Embryonic facial prominence (tissue), 1 donor: Measurements from ENCODE around the gene FBXO31.

Experiments
- DNase-seq: peaks from one replicate; pipeline ENCODE4 v3.0.0-alpha.2; 2016; ENCODE audit errors: extremely low spot score

FBXO31 gene

DNA sequence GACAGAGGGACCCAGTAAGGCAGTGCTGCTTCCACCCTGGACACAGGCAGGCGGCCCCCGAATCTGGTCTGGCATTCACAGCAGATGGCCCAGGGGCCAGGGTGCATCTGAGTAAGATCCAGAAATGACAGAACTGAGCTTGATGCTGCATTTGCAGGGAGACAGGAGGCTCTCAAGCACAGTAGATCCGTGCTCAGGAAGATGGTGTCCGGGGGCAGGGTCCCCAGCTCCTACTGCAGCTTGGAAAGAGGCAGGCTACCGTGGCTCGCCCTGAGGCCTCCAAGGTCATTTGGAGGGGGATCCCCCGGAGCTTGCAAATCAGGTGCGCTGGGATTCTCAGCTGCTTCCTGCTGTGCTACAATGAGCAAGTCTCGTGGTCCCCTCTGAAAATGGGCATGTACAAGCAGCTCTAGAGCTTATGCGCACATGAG lies 68.6 kb downstream of the FBXO31 start:
- no peak for DNase-seq

DNA sequence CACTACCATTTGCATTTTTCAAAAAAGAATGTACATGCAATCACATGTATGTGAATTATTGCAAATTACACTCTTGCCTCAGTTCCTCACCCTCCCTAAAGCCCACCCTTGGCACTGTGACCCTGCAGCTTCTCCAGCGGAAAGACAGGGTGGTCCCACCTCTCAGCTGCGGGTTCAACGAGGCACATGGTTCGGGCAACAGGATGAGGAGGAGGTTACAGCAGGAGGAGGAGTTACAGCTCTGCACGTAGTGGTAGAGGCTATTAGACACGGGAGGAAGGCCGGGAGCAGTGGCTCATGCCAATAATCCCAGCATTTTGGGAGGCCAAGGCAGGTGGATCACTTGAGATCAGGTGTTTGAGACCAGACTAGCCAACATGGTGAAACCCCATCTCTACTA lies 71.6 kb downstream of the FBXO31 start:
- DNase-seq: no peak

DNA sequence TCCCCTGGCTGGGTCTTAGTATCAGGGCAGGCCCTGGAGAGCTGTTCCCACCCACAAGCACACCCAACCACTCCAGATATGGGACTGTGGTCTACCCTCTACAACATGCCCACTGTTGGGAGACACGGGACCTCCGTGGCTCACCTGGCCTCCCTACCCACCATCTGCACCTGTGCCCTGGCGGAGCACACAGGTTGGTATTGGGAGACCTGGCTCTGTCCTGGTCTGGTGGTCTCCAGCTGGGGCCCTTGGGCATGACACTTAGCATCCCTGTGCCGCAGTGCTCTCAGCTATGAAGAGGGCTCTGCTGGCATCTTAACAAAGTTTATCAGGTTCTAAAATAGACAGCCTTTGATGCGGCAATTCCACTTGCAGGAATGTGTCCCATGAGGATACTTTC lies 72.2 kb downstream of the FBXO31 start:
- no peak for DNase-seq

DNA sequence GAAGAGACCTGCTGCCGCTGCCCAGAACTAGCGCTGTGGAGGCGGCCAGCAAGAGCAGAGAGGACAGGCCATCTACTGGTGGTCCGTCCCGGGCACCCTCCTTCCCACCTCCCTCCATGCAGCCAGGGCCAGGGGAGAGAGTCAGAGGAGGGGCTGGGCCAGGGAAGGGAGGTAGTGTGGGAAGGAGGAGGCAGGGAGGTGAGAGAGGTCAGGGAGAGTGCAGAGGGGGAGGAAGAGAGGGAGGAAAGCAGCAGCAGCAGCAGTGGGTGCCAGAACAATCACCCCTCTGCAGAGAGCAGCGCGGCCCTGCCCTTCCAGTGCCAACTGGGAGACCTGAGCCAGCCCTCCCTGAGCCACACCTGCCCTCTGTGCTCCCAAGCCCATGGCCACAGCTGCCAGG lies 73.0 kb downstream of the FBXO31 start:
- no peak for DNase-seq

DNA sequence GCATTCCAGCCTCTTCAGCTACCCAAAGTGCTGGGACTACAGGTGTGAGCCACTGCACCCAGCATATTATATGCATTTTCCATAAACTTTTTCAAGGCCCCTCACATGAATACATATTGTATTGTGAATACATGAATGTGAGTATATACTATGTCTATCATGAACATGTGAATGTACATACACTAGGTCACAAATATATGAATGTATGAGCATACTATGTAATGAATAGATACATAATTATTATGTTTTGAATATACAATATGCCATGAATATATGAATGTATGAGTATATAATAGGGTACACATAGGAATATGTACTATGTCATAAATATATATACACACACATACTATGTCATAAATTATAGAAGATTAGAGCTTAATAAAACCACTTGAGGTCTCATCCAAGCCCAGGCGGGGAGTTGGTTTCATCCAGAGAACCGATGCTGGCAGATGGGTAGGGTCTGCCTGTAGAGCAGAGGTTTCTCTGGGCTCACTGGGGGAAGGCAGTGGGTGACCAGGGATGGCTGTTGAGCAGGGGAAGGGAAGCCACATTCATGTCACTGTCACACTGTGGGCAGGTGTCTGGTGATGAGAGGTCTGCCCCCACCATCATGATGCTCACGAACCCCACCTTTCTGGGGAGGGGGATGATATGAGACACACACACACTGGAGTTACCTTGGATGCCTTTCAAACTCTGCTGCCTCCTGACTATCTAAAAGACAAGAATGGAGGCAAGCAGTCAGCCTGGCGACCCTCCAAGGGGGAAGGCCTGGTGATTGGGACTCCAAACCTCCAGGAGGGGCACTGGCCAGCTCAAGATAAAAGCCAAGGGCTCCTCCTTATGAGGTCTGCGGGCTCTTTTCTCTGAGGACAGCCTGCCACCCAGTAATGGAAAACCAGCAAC lies 73.7 kb downstream of the FBXO31 start:
- no peak for DNase-seq

DNA sequence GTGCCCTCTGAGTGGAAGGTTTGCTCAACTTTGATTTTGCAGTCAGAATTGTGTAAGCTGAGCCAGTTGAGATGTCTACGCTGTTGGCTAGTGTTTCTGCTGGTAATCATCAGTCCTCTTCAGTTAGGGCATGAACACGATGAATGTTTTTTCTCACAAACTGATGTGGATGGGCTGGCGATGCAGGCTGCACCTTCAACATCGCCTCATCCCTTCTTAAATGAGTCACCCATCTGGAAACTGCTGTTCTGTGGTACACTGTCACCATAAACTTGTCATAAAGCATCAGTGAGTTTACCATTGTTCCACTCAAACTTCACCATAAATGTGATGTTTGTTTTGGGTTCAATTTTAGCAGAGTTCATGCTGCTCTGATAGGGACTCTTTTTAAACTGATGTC lies 74.8 kb downstream of the FBXO31 start:
- DNase-seq: no peak

DNA sequence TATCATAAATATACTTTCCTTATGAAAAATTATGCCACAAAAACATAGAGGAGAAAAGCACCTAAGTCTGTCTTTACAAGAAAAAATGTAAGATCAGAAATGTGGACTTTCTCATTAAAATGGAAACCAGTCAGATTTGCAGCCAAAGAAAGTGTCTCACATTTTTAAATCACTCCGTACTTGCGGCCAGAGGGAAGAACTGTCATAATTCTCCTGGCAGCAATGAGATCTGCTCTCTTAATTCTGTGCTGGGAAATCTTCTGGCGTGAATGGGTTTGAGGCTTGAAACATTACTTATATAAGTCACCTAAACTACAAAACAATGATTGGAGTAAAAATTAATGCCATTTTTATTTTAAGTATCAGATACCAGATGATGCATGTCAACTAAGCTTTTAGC lies 77.1 kb downstream of the FBXO31 start:
- no peak for DNase-seq

DNA sequence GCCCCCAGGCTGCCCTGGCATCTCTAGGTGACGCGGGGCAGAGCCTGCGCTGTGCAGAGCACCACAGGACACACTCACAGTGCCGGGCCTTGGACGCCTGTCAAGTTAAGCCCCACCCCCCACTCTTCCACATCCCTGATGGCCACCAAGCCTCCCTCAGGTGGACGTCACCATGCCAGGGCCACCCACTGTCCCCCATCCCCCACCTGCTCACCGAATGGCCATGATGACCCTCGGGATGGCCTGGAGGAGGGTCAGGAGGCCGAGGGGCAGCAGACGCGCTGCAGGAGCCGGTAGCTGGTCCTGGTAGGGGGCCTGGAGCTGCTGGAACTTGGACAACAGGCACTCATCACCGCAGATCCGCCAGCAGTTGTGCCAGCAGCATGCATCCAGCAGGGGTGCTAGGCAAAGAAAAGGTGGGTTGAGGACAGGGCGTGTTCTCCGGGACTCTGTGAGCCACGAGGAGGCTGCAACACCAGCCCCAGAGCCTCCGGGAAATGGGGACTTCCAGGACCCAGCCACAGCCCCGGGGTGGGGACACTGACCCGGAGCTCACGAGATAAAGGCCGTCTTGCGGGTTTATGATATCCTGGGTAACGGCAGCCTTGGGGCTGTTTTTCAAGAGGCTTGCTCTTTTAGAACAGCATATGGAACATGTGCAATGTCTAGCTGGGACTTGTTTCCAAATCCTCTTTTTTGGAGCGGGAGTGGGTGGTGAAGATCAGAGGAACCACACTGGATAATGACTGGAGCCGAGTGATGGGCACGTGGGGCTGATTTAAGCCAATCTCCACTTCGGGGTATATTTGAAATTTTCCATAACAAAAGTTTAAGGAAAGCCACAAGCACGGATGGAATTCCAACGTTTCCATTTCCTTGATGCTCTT lies 77.8 kb downstream of the FBXO31 start:
- no peak for DNase-seq

DNA sequence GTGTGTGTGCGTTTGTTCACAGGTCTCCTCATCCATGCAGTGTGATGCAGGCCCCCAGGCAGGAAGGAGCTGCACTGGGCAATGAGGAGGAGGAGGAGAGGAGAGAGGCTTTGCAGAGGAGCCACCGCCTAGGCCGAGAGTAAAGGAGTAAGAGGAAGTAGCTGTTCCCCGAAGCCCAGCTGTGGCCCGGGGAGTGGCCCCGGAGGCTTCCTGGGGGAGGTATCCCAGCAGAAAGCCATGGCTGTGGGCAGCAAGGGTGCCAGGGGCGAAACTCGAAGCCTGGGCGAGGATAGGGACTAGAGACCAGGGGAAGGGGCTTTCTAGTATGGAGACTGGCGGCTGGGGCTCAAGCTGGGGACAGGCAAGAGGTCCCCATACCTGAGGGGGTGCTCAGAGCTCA lies 78.6 kb downstream of the FBXO31 start:
- no peak for DNase-seq

DNA sequence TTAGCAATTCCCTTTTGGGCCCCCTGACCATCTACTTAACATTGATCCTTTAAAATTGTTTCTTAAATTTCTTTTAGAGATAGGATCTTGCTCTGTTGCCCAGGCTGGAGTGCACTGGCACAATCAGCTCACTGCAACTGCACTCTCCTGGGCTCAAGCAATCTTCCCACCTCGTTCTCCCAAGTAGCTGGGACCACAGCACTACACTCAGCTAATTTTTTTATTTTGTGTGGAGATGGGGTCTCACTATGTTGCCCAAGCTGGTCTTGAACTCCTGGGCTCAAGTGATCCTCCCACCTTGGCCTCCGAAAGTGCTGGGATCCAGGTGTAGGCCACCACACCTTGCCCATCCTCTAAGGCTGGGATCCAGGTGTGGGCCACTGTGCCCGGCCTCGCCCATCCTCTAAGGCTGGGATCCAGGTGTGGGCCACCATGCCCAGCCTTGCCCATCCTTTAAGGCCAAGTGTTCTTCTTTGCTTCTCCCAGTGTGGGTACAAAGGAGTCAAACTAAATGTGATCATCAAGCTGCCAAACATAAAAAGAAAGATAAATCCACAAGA lies 79.5 kb downstream of the FBXO31 start:
- no peak for DNase-seq

DNA sequence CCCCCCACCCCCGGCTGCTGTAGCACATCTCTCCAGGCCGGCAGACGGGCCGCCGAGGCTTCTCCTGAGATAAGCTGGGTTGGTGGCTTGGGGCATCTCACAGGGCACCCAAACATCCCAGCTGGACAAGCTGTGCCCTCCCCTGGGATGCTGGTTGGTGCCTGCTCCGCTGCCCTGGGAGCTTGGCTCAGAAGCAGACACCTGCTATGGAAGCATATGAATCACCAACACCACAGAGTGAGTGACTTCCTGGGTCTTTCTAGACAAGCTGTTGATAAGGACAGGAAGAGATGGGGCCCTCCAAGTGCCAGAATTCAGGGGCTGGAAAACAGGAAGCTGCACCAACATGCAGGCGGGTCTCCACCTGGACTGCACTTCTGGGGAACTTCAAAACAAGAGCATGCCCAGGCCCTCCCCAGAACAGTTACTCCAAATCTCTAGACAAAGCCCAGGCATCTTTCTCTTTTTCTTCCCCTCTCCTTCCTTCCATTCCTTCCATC lies 80.1 kb downstream of the FBXO31 start:
- no peak for DNase-seq

DNA sequence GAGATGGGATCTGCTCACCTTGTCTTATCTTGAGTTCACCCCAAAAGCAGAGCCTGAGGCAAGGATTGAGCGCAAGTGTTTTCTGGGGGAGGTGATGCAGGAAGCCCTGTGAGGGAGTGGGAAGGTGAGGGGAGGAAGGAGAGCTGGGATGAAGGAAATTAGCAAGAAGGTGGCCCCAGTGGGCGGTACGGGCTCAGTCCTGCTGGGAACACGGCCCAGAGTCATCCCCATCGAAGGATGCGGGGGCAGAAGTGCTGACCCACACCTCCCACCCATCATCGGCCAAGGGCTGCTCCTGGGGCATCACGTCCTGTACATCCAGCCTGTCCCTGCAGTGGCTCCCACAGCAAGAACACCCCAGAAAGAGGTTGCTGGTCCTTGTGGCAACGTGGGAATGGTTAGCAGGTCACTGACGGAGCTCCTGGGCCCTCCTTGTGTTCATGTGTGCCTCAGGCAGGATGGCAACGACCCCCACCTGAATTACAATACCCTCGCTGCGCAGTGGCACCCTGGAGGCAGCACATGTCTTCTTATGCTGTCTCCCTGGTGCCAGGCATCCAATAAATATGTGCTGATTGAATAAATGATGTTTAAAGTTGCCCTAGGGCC lies 84.6 kb downstream of the FBXO31 start:
- DNase-seq: no peak

DNA sequence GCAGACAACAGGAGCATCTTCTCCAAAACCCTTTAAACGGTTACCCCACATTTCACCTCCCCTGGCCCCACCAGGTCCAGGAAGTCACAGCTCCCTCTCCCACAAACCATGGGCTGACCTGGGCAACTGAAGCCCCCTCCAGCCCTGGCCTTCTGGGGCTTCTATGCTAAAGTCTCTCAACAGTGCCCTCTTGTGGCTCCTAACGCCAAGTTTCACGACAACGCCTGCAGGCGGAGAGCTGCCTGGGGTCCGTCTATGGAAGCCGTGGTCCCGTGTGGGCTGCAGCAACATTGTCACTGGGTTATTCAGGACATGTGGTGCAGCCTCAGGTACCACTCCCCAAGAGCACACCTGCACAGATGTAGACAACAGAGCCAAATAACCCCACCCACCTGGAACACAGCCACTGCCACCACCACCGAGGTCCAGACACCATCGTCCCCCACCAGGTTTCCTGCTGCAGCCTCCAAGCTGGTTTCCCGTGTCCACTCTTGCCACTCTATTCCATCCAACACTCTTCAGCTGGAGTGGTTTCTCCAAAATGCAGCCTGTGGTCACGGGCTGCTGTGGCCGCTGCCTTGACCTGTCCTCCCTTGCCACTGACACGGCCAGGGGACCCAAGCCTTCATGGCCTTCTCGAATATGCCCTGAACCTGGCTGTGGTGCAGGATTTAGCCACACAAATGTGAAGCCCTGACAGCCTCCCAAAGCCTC lies 85.5 kb downstream of the FBXO31 start:
- no peak for DNase-seq

DNA sequence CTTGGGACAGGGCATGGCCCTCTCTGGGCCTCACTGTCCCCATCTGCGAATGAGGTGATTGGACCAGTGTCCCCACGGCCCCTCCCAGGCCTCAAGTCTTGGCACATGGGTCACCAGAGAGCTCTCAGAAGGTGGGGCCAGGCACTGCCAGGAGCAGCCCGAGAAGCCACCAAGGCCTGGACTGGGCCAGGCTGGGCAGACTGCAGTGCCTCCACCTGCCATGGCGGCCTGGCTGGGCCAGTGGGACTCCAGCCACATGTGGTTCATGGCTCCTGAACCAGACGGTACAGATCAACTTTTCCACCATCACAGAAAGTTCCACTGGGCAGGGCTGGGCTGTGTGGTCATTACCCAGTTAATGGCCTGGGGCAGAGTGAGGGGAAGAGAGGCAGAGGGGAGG lies 86.2 kb downstream of the FBXO31 start:
- DNase-seq: no peak

DNA sequence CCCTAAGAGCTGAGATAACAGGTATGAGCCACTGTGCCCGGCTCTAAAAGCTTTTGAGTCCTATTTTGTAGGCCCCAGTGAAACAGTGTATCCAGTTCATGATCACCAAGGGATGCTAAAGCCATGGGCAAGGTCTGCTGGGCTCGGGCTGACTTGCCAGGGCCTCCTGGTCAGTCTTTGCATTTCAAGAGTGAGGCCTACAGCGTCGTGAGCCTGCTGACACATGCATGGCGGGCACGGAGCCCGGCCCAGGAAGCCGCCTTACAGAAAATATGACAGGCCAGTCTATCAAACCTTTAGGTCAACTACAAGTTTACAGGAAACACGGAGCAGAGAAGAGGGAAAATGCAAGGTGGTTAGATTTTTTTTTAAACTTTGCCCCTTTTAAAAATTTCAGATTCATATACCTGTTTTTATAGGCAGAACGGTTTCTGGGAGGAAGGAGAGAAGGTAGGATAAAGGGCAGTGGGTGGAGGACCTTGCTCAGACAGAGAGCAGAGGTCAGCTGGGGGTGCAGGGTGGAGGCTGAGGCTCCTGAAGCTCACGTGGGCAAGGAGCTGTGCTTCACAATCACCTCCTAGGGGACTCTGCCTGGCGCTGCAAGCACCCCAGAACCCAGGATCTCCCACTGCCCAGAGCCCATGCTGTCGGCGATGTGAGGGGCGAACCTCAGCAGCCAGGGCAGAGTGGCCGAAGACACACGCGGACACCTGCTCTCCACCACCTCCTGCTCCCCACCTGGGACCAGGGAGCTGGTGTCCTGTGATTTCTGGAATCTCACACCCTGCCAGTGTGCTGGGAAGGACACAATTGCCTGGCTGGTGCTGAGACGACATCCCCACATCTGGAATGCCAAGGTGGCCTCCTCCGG lies 87.7 kb downstream of the FBXO31 start:
- no peak for DNase-seq

DNA sequence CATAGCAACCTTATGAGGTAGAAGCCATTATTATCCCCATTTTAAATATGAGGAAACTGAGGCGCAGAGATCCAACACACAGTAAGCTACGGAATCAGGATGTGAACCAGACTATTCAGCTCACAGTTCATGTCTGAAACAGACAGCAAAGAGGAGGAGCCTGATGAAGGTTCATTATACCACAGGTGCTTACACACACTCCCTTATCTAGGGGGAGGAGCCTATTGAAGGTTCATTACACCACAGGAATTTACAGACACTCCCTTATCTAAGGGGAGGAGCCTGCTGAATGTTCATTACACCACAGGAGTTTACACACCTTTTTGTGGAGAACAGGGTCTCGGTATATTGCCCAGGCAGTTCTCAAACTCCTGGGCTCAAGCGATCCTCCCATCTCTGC lies 88.3 kb downstream of the FBXO31 start:
- DNase-seq: no peak

DNA sequence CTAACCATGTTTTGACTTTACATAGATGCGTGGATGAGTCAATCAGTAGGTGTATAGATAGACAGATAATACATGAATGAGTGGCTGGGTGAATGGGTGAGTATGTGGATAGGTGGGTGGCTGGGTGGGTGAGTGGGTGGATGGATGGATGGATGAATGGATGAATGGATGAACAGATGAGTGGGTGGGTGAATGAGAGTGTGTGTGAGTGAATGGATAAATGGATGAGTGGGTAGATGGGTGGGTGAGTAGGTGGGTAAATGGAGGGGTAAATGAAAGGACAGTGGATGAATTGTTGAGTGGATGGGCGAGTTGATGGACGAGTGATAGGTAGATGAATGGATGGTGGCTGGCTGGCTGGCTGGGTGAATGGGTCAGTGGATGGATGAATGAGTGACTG lies 89.6 kb downstream of the FBXO31 start:
- no peak for DNase-seq

DNA sequence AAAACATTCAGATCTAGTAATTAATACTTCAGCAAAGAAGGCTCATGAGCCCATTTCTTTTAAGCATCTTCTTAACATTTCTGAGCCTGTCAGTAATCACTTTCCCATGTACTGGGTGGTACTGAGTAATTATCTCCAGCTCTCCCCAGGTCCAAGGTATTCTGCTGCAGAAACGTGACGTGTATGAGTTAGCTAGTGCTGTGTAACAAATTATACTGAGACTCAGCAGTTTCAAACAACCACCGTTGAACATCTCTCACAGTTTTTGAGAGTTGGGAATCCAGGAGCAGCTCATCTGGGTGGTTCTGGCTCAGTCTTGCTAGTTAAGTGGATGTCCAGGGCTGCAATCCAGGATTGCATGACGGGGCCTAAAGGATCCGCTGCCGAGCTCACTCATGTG lies 91.6 kb downstream of the FBXO31 start:
- no peak for DNase-seq

DNA sequence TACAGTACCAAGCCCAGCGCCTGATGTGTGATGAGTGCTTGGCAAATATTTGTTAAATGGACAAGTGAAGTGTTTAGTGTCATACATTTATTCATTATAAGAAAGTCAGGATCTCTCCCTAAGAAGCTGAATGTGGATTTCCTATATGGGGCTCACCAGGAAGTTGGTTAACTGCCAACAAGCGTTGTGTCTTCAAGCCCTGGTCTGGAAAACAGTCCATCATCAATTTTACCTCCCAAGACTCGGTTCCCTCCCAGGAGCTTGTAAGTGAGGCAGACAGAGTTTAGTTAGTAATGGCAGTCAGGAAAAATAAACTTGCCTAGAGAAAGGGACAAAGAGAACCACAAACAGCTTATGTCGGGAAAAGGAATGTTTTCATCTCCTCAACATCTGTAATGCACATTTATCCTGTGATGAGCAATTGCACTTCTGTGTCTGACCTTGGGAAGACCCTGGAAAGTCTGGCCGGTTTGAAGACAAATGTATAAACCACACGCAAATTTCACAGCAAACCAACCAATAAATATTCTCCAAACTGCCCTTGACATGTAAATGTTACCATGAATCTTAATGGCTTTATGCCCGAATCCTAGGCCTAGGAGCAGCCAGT lies 94.7 kb downstream of the FBXO31 start:
- no peak for DNase-seq
